GM19468 (cell line): ENCODE results near the gene PCDHGB3.
"Not testable (repeated sequence)": the region's sequence is repeated elsewhere in the genome, so short reads cannot be mapped to it uniquely, and the experiment has no call there.

Source experiments
- ATAC-seq: cut with Tn5 transposase; IDR thresholded peaks from one replicate; pipeline ENCODE4 v1.9.1; 2021; ENCODE audit warnings: mild to moderate bottlenecking, moderate library complexity, moderate number of reproducible peaks; ENCODE audit not compliant: unreplicated experiment; ENCODE audit errors: extremely low read depth

PCDHGB3 gene

DNA sequence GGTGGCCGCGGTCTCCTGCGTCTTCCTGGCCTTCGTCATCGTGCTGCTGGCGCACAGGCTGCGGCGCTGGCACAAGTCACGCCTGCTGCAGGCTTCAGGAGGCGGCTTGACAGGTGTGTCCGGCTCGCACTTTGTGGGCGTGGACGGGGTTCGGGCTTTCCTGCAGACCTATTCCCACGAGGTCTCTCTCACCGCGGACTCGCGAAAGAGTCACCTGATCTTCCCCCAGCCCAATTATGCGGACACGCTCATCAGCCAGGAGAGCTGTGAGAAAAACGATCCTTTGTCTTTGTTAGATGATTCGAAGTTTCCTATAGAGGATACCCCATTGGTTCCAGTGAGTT, 45.2 kb downstream of the PCDHGB3 start:
- ATAC-seq = not testable (repeated sequence)

DNA sequence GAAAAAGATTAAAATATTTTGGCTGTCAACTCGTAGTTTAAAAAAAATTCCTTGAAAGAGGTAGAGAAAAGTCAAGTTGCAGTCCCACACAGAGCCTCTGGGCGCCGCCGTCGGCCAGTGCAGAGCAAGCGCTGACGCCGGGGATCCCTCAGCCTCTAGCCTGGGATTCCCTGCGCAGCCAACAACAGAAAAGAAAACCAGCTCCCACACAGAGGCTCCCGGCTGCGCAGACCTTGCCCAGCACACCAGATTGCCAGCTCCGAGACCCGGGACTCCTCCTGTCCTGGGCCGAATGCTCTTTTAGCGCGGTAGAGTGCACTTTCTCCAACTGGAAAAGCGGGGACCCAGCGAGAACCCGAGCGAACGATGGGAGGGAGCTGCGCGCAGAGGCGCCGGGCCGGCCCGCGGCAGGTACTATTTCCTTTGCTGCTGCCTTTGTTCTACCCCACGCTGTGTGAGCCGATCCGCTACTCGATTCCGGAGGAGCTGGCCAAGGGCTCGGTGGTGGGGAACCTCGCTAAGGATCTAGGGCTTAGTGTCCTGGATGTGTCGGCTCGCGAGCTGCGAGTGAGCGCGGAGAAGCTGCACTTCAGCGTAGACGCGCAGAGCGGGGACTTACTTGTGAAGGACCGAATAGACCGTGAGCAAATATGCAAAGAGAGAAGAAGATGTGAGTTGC, 47.6 kb downstream of the PCDHGB3 start, which contains the start of gene PCDHGB7:
Gene PCDHGB7 (plus strand): TSS at position 184 of the 679 bp plus-strand sequence. CDS start 183 bp downstream, at position 367.
- peak; percentile 36 for ATAC-seq

DNA sequence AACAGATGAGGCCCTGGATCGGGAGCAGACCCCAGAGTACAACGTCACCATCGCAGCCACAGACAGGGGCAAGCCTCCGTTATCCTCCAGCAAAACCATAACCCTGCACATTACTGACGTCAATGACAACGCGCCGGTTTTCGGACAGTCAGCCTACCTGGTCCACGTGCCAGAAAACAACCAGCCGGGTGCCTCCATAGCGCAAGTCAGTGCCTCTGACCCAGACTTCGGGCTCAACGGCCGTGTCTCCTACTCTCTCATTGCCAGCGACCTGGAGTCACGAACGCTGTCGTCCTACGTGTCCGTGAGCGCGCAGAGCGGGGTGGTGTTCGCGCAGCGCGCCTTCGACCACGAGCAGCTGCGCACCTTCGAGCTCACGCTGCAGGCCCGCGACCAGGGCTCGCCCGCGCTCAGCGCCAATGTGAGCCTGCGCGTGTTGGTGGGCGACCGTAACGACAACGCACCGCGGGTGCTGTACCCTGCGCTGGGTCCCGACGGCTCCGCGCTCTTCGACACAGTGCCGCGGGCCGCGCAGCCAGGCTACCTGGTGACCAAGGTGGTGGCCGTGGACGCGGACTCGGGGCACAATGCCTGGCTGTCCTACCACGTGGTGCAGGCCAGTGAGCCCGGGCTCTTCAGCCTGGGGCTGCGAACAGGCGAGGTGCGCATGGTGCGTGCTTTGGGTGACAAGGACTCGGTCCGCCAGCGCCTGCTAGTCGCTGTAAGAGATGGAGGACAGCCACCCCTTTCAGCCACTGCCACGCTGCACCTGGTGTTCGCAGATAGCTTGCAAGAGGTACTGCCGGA, 49.2 kb downstream of the PCDHGB3 start:
- no peak for ATAC-seq

DNA sequence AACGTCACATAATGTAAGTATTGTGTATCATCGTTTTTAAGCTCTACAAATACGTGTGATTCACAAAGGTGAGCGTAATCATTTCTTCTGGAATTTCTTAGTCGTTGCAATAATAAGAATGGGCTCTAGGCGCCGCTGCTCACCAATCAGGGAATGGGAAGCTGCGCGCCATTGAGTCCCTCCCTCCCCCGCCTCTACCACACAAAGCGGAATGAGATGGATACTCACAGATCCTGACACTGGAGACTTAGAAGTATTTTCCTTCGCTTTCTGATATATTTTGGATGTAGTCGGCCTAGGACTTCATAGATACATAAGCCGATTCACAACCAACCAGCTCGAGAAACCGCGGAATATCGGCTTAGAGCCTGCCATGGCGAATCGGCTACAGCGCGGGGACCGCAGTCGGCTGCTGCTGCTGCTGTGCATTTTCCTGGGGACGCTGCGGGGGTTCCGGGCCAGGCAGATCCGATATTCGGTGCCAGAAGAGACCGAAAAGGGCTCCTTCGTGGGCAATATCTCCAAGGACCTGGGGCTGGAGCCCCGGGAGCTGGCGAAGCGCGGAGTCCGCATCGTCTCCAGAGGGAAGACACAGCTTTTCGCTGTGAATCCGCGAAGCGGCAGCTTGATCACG, 50.9 kb downstream of the PCDHGB3 start, which contains the start of gene PCDHGA11:
Gene PCDHGA11 (plus strand): TSS at position 197 of the 634 bp plus-strand sequence. CDS start 177 bp downstream, at position 374.
- no peak for ATAC-seq

DNA sequence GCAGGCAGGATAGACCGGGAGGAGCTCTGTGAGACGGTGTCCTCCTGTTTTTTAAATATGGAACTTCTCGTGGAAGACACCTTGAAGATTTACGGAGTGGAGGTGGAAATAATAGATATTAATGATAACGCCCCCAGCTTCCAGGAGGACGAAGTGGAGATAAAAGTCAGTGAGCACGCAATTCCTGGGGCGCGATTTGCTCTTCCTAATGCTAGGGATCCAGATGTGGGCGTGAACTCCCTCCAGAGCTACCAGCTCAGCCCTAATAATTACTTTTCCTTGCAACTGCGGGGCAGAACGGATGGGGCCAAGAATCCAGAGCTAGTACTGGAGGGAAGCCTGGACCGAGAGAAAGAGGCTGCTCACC, 51.4 kb downstream of the PCDHGB3 start:
- no peak for ATAC-seq
